Subcutaneous abdominal adipose tissue (tissue), 5 donors: ENCODE measurements around the gene TNS3.

Source experiments
- H3K27ac ChIP-seq: one replicate; pipeline ENCODE4 v1.7.0; 2013; ENCODE audit warnings: low read depth, mild to moderate bottlenecking, inconsistent platforms, low read length, moderate library complexity
- H3K27me3 ChIP-seq, 5 donors: one replicate each; pipeline ENCODE4 v1.7.0; 2013; ENCODE audit warnings: low read length in 5 of 5, inconsistent platforms in 1 of 5; ENCODE audit not compliant: control insufficient read depth in 5 of 5, insufficient read depth in 4 of 5
- H3K36me3 ChIP-seq, 5 donors: one replicate each; pipeline ENCODE4 v1.7.0; 2013; ENCODE audit warnings: low read length in 5 of 5; ENCODE audit not compliant: control insufficient read depth in 5 of 5, insufficient read depth in 5 of 5
- H3K4me1 ChIP-seq, 5 donors: one replicate each; pipeline ENCODE4 v1.7.0; 2013; ENCODE audit warnings: low read length in 5 of 5, mild to moderate bottlenecking in 3 of 5, moderate library complexity in 1 of 5; ENCODE audit not compliant: control insufficient read depth in 5 of 5, insufficient read depth in 5 of 5
- H3K4me3 ChIP-seq, 5 donors: one replicate each; pipeline ENCODE4 v1.7.0; 2013; ENCODE audit warnings: low read length in 5 of 5, low read depth in 1 of 5
- H3K9ac ChIP-seq, 5 donors: one replicate each; pipeline ENCODE4 v1.7.0; 2013; ENCODE audit warnings: low read length in 5 of 5, mild to moderate bottlenecking in 4 of 5, moderate library complexity in 3 of 5
- H3K9me3 ChIP-seq, 5 donors: one replicate each; pipeline ENCODE4 v1.7.0; 2013; ENCODE audit warnings: low read length in 5 of 5; ENCODE audit not compliant: control insufficient read depth in 5 of 5
- donor health status: healthy.
- donor health status: healthy.
- donor health status: healthy.
- donor health status: healthy.
- donor health status: healthy.

Gene TNS3

DNA sequence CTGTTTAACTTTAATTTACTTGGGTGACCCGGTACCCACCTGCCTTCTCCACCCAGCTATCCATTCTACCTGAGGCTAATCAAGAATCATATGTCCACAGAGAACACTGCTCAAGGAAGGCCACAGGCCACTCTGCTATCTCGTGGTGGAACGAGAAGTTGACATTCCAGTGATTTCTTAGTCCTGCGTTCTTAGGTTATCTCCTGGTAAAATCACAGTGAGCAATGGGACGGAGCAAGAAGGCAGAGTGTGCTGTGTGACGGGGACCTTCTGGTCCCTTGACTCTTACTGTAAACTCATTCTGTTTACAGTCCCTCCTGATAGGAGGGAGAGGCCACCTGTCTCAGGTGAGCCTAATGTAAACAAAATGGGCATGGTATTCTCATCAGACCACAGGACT lies 256.6 kb downstream of the TNS3 start:
- Histone ChIP-seq H3K4me1 (peaks cover 6 to 40% (median 36%) of the 10 kb centered on the region in 5 donors), H3K27ac (no peak overlapping the region), H3K36me3 (peaks cover 0 to 35% (median 21%) of the 10 kb centered on the region in 5 donors), H3K9ac (no peak overlapping the region), H3K9me3 (no peaks in the 10 kb centered on the region), H3K4me3 (no peak overlapping the region), H3K27me3 (no peaks in the 10 kb centered on the region)

- H3K4me1 ChIP-seq = peaks cover 6 to 34% (median 30%) of the 10 kb centered on the region in 5 donors
- H3K9me3 ChIP-seq = no peaks in the 10 kb centered on the region
- peaks cover 0 to 31% (median 15%) of the 10 kb centered on the region in 5 donors for H3K36me3 ChIP-seq
- H3K27me3 ChIP-seq = no peaks in the 10 kb centered on the region
- H3K9ac ChIP-seq = no peak overlapping the region
- no peak overlapping the region for H3K27ac ChIP-seq
- H3K4me3 ChIP-seq = no peak overlapping the region
Measured at GRCh38 chr7:47323904-47324303, 258.0 kb downstream of the TNS3 start.

DNA sequence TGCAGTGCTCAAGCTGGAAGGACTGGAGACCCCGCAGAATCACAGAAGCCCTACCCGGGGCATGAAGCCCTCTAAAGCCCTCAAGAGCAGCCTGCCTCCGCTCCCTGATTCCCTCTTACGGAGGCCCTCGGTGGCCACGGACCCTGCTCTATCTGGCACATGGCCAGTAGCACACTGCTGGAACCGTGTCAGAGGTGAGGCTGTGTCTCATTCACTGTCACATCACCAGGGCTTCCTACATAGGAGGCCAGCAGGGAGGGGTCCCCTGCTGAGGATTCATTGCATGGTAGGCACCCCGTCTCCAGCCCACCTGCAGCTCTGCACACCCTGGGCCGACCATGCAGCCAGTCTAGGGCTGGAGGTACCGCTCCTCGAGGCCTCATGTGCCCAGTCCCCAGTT lies 259.2 kb downstream of the TNS3 start:
- H3K4me1 ChIP-seq = peaks cover 2 to 29% (median 23%) of the 10 kb centered on the region in 5 donors
- H3K36me3 ChIP-seq = peaks cover 3 to 41% (median 20%) of the 10 kb centered on the region in 5 donors
- no peak overlapping the region for H3K4me3 ChIP-seq
- H3K9ac ChIP-seq = no peak overlapping the region
- H3K27ac ChIP-seq = no peak overlapping the region
- H3K9me3 ChIP-seq = no peaks in the 10 kb centered on the region
- no peaks in the 10 kb centered on the region for H3K27me3 ChIP-seq

DNA sequence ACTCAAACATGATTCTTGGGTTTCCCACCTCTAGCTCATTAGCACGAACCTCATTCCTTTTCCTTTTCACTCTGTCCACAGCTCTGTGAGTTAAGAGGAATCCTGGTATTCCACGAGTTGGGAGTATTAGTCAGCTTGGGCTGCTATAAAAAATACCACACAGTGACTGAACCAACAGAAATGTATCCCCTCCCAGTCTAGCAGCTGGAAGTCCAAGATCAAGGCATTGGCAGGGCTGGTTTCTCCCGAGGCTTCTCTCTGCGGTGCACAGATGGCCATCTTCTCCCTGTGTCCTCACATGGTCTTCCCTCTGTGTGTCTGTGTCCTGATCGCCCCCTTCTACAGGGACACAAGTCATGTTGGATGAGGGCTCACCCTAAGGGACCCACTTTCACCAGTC lies 261.6 kb downstream of the TNS3 start:
- peaks cover 0 to 38% (median 21%) of the 10 kb centered on the region in 5 donors for H3K4me1 ChIP-seq
- H3K9ac ChIP-seq = no peak overlapping the region
- H3K27ac ChIP-seq = no peak overlapping the region
- no peaks in the 10 kb centered on the region for H3K9me3 ChIP-seq
- H3K36me3 ChIP-seq = peaks cover 3 to 37% (median 20%) of the 10 kb centered on the region in 5 donors
- no peak overlapping the region for H3K4me3 ChIP-seq
- no peaks in the 10 kb centered on the region for H3K27me3 ChIP-seq

- peaks cover 3 to 40% (median 20%) of the 10 kb centered on the region in 5 donors for H3K36me3 ChIP-seq
- no peak overlapping the region for H3K9ac ChIP-seq
- H3K4me1 ChIP-seq = peaks cover 2 to 55% (median 37%) of the 10 kb centered on the region in 5 donors
- H3K27me3 ChIP-seq = no peaks in the 10 kb centered on the region
- no peak overlapping the region for H3K27ac ChIP-seq
- no peaks in the 10 kb centered on the region for H3K9me3 ChIP-seq
- no peak overlapping the region for H3K4me3 ChIP-seq
Measured at GRCh38 chr7:47318395-47319182, 263.3 kb downstream of the TNS3 start.

- no peak overlapping the region for H3K4me3 ChIP-seq
- no peaks in the 10 kb centered on the region for H3K27me3 ChIP-seq
- H3K27ac ChIP-seq = peak overlapping the region; percentile 13
- no peak overlapping the region for H3K9ac ChIP-seq
- peaks cover 2 to 55% (median 32%) of the 10 kb centered on the region in 5 donors for H3K4me1 ChIP-seq
- peaks cover 3 to 43% (median 25%) of the 10 kb centered on the region in 5 donors for H3K36me3 ChIP-seq
- H3K9me3 ChIP-seq = no peaks in the 10 kb centered on the region
Measured at GRCh38 chr7:47317487-47317886, 264.4 kb downstream of the TNS3 start.

- Histone ChIP-seq H3K27me3 (no peaks in the 10 kb centered on the region), H3K4me1 (peaks cover 2 to 54% (median 30%) of the 10 kb centered on the region in 5 donors), H3K9ac (peak overlapping the region in 2 of 5 donors; percentile 16 to 26), H3K27ac (peak overlapping the region; percentile 37), H3K4me3 (peak overlapping the region in 2 of 5 donors; percentile 14 to 17), H3K36me3 (peaks cover 3 to 29% (median 13%) of the 10 kb centered on the region in 5 donors), H3K9me3 (peaks cover 0 to 2% (median 0%) of the 10 kb centered on the region in 5 donors)
Measured at GRCh38 chr7:47314728-47315607, 266.9 kb downstream of the TNS3 start.

- H3K9ac ChIP-seq = no peak overlapping the region
- H3K27ac ChIP-seq = peak overlapping the region; percentile 37
- peaks cover 2 to 51% (median 29%) of the 10 kb centered on the region in 5 donors for H3K4me1 ChIP-seq
- H3K4me3 ChIP-seq = no peak overlapping the region
- peaks cover 0 to 2% (median 0%) of the 10 kb centered on the region in 5 donors for H3K9me3 ChIP-seq
- no peaks in the 10 kb centered on the region for H3K27me3 ChIP-seq
- H3K36me3 ChIP-seq = peaks cover 3 to 29% (median 13%) of the 10 kb centered on the region in 5 donors
Measured at GRCh38 chr7:47314248-47314647, 267.7 kb downstream of the TNS3 start.

- H3K4me3 ChIP-seq = no peak overlapping the region
- peaks cover 7 to 29% (median 15%) of the 10 kb centered on the region in 5 donors for H3K36me3 ChIP-seq
- H3K27me3 ChIP-seq = no peaks in the 10 kb centered on the region
- no peak overlapping the region for H3K9ac ChIP-seq
- H3K27ac ChIP-seq = no peak overlapping the region
- H3K4me1 ChIP-seq = peaks cover 2 to 44% (median 25%) of the 10 kb centered on the region in 5 donors
- H3K9me3 ChIP-seq = peaks cover 0 to 3% (median 2%) of the 10 kb centered on the region in 5 donors
Measured at GRCh38 chr7:47313564-47313963, 268.3 kb downstream of the TNS3 start.
